ENCODE measurements around the gene XPO6. TPM values are rescaled to one million over a fixed set of nuclear protein-coding genes. Genes with fewer than 3 reads are reported as not detected.
A peak's percentile ranks its signal among the peaks of the same experiment; 100 is the strongest.
"Not testable (repeated sequence)": the region's sequence is repeated elsewhere in the genome, so short reads cannot be mapped to it uniquely, and the experiment has no call there.

Gene XPO6
- total and polyA plus RNA-seq, 5 donors from 2014 or later, result 60.4 to 302 (median 64.9) TPM

DNA sequence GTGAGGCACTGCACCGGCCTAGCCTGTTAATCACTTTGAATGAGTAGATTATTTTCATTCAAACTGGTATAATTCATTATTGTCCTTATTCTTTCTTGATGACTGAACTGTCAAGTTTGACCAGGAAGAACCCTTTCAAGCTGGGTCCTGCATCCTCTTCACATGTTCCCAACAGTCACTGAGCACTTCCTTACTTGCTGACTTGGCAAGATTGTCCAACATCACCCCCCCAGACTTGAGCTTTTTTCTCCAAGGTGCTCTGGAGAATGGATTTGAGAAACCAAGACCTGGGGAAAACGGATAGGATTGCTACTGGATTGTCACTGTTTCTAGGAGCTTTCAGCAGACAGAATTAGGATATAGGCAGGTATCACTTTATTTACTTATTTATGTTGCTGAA lies 93.1 kb downstream of the XPO6 start:
- Histone ChIP-seq H3K4me1 (ENCODE audit: control insufficient read depth, insufficient read depth, low read length, poor library complexity, severe bottlenecking) (no peaks in the 10 kb centered on the region), H3K36me3 (ENCODE audit: control insufficient read depth, insufficient read depth, low read length) (peaks cover 90% of the 10 kb centered on the region), H3K27ac (ENCODE audit: insufficient read depth, low read length, poor library complexity, severe bottlenecking) (no peak overlapping the region), H3K4me3 (ENCODE audit: low read depth, low read length) (no peak overlapping the region), H3K27me3 (ENCODE audit: control insufficient read depth, insufficient read depth, low read length) (no peaks in the 10 kb centered on the region), H3K9me3 (ENCODE audit: control insufficient read depth in 2 of 2, low read length in 2 of 2) (no peaks in the 10 kb centered on the region)
- Mint-ChIP-seq H3K36me3 (peaks cover 53% of the 10 kb centered on the region), H3K4me1 (peaks cover 0 to 14% (median 5%) of the 10 kb centered on the region in 4 donors), H3K27ac (peak overlapping the region in 2 of 3 donors; percentile 34 to 71), H3K4me3 (no peak overlapping the region), H3K27me3 (no peaks in the 10 kb centered on the region), H3K9me3 (no peaks in the 10 kb centered on the region)
- ATAC-seq (ENCODE audit: low read depth in 2 of 2) (no peak), DNase-seq (no peak)

DNA sequence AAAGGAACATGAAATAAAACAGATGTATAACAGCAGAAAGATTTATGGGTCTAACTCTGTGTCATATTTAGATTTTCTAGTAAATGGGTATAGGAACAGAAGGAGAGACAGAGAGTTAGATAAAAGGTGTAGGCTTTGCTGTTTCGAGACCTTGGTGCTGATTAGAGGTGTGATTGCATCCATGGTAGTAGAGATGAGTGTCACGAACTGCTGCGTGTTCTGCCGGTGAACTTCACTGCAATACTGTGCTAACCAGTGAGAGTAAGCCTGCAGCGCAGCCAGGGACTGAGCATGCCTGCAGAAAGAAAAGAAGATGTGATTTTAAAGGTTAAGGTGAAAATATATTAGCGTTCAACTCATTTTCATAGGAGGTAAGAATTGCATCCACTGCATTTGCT lies 94.6 kb downstream of the XPO6 start:
- DNase-seq (no peak), ATAC-seq (ENCODE audit: low read depth in 2 of 2) (no peak)
- H3K4me3 ChIP-seq (ENCODE audit: low read depth, low read length), result no peak overlapping the region
- H3K36me3 ChIP-seq (ENCODE audit: control insufficient read depth, insufficient read depth, low read length), result peaks cover 89% of the 10 kb centered on the region
- H3K9me3 ChIP-seq (ENCODE audit: control insufficient read depth in 2 of 2, low read length in 2 of 2), result no peaks in the 10 kb centered on the region
- no peak overlapping the region for H3K27ac ChIP-seq (ENCODE audit: insufficient read depth, low read length, poor library complexity, severe bottlenecking)
- peaks cover 59% of the 10 kb centered on the region for H3K36me3 Mint-ChIP-seq
- H3K4me1 Mint-ChIP-seq, result peaks cover 0 to 18% (median 2%) of the 10 kb centered on the region in 4 donors
- no peaks in the 10 kb centered on the region for H3K27me3 ChIP-seq (ENCODE audit: control insufficient read depth, insufficient read depth, low read length)
- no peak overlapping the region for H3K4me3 Mint-ChIP-seq
- H3K27me3 Mint-ChIP-seq, result no peaks in the 10 kb centered on the region
- no peaks in the 10 kb centered on the region for H3K4me1 ChIP-seq (ENCODE audit: control insufficient read depth, insufficient read depth, low read length, poor library complexity, severe bottlenecking)
- peak overlapping the region in 1 of 3 donors; percentile 71 for H3K27ac Mint-ChIP-seq
- no peaks in the 10 kb centered on the region for H3K9me3 Mint-ChIP-seq

DNA sequence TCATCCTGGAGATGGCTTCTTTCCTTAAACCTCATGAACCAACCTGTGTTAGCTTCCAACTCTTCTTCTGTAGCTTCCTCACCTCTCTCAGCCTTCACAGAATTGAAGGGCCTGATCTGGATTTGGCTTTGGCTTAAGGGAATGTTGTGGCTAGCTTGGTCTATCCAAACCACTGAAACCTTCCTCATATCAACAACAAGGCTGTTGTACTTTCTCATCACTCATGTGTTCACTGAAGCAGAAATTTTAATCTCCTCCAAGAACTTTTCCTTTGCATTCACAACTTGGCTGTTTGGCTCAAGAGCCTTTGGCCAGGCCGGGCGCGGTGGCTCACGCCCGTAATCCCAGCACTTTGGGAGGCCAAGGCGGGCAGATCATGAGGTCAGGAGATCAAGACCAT lies 95.9 kb downstream of the XPO6 start:
- H3K9me3 Mint-ChIP-seq; H3K4me1 ChIP-seq (ENCODE audit: control insufficient read depth, insufficient read depth, low read length, poor library complexity, severe bottlenecking); H3K27me3 ChIP-seq (ENCODE audit: control insufficient read depth, insufficient read depth, low read length); ATAC-seq (ENCODE audit: low read depth in 2 of 2); H3K9me3 ChIP-seq (ENCODE audit: control insufficient read depth in 2 of 2, low read length in 2 of 2); H3K27me3 Mint-ChIP-seq; DNase-seq; H3K4me3 ChIP-seq (ENCODE audit: low read depth, low read length); H3K27ac ChIP-seq (ENCODE audit: insufficient read depth, low read length, poor library complexity, severe bottlenecking); H3K4me3 Mint-ChIP-seq: not testable (repeated sequence)
- Mint-ChIP-seq H3K36me3 (peaks cover 56% of the 10 kb centered on the region), H3K4me1 (peaks cover 0 to 16% (median 2%) of the 10 kb centered on the region in 4 donors), H3K27ac (peak overlapping the region in 2 of 3 donors; percentile 49 to 69)
- H3K36me3 ChIP-seq (ENCODE audit: control insufficient read depth, insufficient read depth, low read length), result peaks cover 89% of the 10 kb centered on the region

DNA sequence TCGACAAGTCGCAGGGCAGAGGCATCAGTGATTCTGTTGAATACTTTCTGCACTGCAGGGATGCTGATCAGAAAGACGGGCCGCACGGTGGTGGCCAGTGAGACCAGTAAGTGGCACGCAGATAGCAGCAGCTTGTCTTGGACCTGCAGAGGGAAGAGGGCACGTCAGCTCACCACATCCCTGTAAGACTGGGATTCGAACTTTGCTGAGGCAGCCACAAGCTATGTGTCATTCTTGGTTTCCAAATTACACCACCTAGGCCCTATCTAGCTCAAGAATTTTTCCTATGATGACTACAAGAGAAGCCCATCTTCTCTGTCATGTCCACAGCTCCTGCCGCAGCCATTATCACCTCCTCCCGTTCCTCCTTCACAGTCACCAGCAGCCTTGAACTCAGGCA lies 98.9 kb downstream of the XPO6 start:
- ATAC-seq (ENCODE audit: low read depth in 2 of 2) (no peak), DNase-seq (no peak)
- Mint-ChIP-seq H3K9me3 (no peaks in the 10 kb centered on the region), H3K27ac (peak overlapping the region in 2 of 3 donors; percentile 62 to 81), H3K27me3 (no peaks in the 10 kb centered on the region), H3K36me3 (peaks cover 60% of the 10 kb centered on the region), H3K4me3 (no peak overlapping the region), H3K4me1 (peaks cover 0 to 25% (median 10%) of the 10 kb centered on the region in 4 donors)
- Histone ChIP-seq H3K4me3 (ENCODE audit: low read depth, low read length) (no peak overlapping the region), H3K36me3 (ENCODE audit: control insufficient read depth, insufficient read depth, low read length) (peaks cover 92% of the 10 kb centered on the region), H3K27me3 (ENCODE audit: control insufficient read depth, insufficient read depth, low read length) (no peaks in the 10 kb centered on the region), H3K4me1 (ENCODE audit: control insufficient read depth, insufficient read depth, low read length, poor library complexity, severe bottlenecking) (no peaks in the 10 kb centered on the region), H3K27ac (ENCODE audit: insufficient read depth, low read length, poor library complexity, severe bottlenecking) (no peak overlapping the region), H3K9me3 (ENCODE audit: control insufficient read depth in 2 of 2, low read length in 2 of 2) (no peaks in the 10 kb centered on the region)

DNA sequence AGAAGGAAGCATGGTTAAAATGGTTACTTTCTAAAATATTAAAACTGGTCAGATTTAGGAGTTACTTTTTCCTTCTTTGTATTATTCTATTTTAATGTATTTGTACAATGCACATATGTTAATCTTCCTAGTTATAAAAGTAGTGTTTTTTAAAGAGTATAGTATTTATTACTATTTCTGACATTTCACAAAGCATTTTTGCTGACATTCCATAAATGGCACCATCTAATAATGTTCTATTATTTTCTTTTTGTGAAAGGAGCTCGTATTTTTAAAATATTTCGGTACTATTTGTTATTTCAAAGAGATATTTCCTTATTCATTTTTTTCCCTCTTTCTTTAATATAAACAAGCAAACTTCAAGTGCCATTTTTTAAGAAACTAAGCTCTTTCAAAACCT lies 100.8 kb downstream of the XPO6 start:
- H3K27me3 ChIP-seq (ENCODE audit: control insufficient read depth, insufficient read depth, low read length), result no peaks in the 10 kb centered on the region
- H3K27me3 Mint-ChIP-seq, result no peaks in the 10 kb centered on the region
- H3K4me1 Mint-ChIP-seq, result peaks cover 0 to 19% (median 10%) of the 10 kb centered on the region in 4 donors
- ATAC-seq (ENCODE audit: low read depth in 2 of 2) (no peak), DNase-seq (no peak)
- no peak overlapping the region for H3K27ac Mint-ChIP-seq
- H3K9me3 Mint-ChIP-seq, result no peaks in the 10 kb centered on the region
- H3K4me1 ChIP-seq (ENCODE audit: control insufficient read depth, insufficient read depth, low read length, poor library complexity, severe bottlenecking), result no peaks in the 10 kb centered on the region
- no peaks in the 10 kb centered on the region for H3K9me3 ChIP-seq (ENCODE audit: control insufficient read depth in 2 of 2, low read length in 2 of 2)
- H3K4me3 Mint-ChIP-seq, result no peak overlapping the region
- H3K27ac ChIP-seq (ENCODE audit: insufficient read depth, low read length, poor library complexity, severe bottlenecking), result no peak overlapping the region
- no peak overlapping the region for H3K4me3 ChIP-seq (ENCODE audit: low read depth, low read length)
- H3K36me3 ChIP-seq (ENCODE audit: control insufficient read depth, insufficient read depth, low read length), result peaks cover 95% of the 10 kb centered on the region
- peaks cover 60% of the 10 kb centered on the region for H3K36me3 Mint-ChIP-seq

DNA sequence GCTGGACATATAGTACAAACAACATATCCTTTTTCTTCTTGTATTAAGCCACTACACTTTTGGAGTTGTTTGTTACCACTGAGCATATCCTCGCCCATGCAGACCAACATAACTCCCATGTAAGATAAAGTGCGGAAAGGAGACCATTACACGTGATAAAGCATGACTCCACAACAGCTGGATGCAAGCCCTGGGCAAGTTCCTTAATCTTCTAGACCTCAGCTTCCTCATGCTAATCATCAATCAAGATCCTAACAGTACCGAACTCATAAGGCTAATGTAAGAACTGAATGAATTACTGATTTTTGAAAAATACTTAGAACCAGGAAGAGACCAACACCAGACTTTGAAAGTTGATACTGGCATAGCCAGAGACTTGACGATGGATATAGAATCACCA lies 101.3 kb downstream of the XPO6 start:
- Histone ChIP-seq H3K4me3 (ENCODE audit: low read depth, low read length) (no peak overlapping the region), H3K4me1 (ENCODE audit: control insufficient read depth, insufficient read depth, low read length, poor library complexity, severe bottlenecking) (no peaks in the 10 kb centered on the region), H3K36me3 (ENCODE audit: control insufficient read depth, insufficient read depth, low read length) (peaks cover 95% of the 10 kb centered on the region), H3K27me3 (ENCODE audit: control insufficient read depth, insufficient read depth, low read length) (no peaks in the 10 kb centered on the region), H3K27ac (ENCODE audit: insufficient read depth, low read length, poor library complexity, severe bottlenecking) (no peak overlapping the region), H3K9me3 (ENCODE audit: control insufficient read depth in 2 of 2, low read length in 2 of 2) (no peaks in the 10 kb centered on the region)
- Mint-ChIP-seq H3K4me1 (peaks cover 0 to 19% (median 10%) of the 10 kb centered on the region in 4 donors), H3K9me3 (no peaks in the 10 kb centered on the region), H3K27ac (peak overlapping the region in 2 of 3 donors; percentile 27 to 32), H3K27me3 (no peaks in the 10 kb centered on the region), H3K36me3 (peaks cover 60% of the 10 kb centered on the region), H3K4me3 (no peak overlapping the region)
- ATAC-seq (ENCODE audit: low read depth in 2 of 2) (no peak), DNase-seq (no peak)

DNA sequence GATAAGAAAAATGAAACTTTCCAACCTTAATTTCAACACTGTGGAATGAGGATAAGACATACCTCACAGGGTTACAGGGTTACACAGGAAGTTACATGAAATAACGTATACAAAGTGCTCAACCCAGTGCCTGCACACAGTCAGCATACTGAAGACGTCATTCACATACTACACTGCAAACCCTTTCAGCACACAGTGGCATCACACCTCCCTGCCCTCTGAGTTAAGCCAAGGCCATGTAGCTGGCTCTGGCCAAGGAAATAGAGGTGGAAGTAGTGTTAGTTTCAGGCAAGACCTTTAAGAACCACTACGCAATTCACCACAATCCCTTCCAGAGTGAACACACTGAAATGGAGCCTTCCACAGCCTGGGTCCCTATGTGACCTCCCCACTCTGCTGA lies 101.7 kb downstream of the XPO6 start:
- Histone ChIP-seq H3K27ac (ENCODE audit: insufficient read depth, low read length, poor library complexity, severe bottlenecking) (no peak overlapping the region), H3K36me3 (ENCODE audit: control insufficient read depth, insufficient read depth, low read length) (peaks cover 95% of the 10 kb centered on the region), H3K4me3 (ENCODE audit: low read depth, low read length) (no peak overlapping the region), H3K4me1 (ENCODE audit: control insufficient read depth, insufficient read depth, low read length, poor library complexity, severe bottlenecking) (no peaks in the 10 kb centered on the region), H3K27me3 (ENCODE audit: control insufficient read depth, insufficient read depth, low read length) (no peaks in the 10 kb centered on the region), H3K9me3 (ENCODE audit: control insufficient read depth in 2 of 2, low read length in 2 of 2) (no peaks in the 10 kb centered on the region)
- DNase-seq (no peak), ATAC-seq (ENCODE audit: low read depth in 2 of 2) (no peak)
- Mint-ChIP-seq H3K36me3 (peaks cover 61% of the 10 kb centered on the region), H3K27me3 (no peaks in the 10 kb centered on the region), H3K4me3 (no peak overlapping the region), H3K27ac (peak overlapping the region in 2 of 3 donors; percentile 27 to 32), H3K9me3 (no peaks in the 10 kb centered on the region), H3K4me1 (peaks cover 0 to 19% (median 10%) of the 10 kb centered on the region in 4 donors)

DNA sequence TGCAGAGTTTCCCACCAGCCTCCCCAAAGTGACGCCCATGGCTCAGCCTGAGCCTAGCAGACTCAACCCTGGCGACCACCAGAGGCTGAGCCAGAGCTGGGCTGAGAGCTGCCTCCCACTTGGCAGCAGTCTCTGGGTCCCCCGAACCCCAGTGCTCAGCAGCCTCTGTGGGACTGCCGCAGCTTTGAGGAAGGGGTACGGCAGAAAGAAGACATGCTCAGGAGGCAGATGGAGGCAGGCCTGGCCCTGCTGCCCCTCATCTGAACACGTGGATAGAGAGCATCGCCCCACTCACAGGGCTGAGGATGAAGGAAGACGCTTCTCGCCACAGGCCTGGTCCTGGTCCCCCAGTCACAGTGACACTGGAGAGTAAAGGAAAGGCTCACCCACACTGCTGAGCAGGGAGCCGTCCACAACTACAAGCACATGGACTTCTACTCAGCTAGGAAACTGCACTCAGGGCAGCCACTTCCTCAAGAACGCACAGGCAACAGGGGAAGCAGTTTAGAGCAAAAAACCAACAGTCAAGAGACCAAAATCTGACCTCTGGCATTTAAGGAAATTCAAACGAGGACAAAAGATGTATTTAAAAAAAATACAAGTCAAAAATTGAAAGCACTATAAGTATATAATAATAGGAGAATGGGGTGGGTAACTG lies 103.0 kb downstream of the XPO6 start:
- no peaks in the 10 kb centered on the region for H3K4me1 ChIP-seq (ENCODE audit: control insufficient read depth, insufficient read depth, low read length, poor library complexity, severe bottlenecking)
- H3K9me3 ChIP-seq (ENCODE audit: control insufficient read depth in 2 of 2, low read length in 2 of 2), result no peaks in the 10 kb centered on the region
- peaks cover 98% of the 10 kb centered on the region for H3K36me3 ChIP-seq (ENCODE audit: control insufficient read depth, insufficient read depth, low read length)
- no peaks in the 10 kb centered on the region for H3K9me3 Mint-ChIP-seq
- ATAC-seq (ENCODE audit: low read depth in 2 of 2) (no peak), DNase-seq (no peak)
- no peaks in the 10 kb centered on the region for H3K27me3 Mint-ChIP-seq
- H3K27me3 ChIP-seq (ENCODE audit: control insufficient read depth, insufficient read depth, low read length), result no peaks in the 10 kb centered on the region
- H3K27ac Mint-ChIP-seq, result peak overlapping the region in 1 of 3 donors; percentile 45
- no peak overlapping the region for H3K4me3 Mint-ChIP-seq
- no peak overlapping the region for H3K4me3 ChIP-seq (ENCODE audit: low read depth, low read length)
- H3K36me3 Mint-ChIP-seq, result peaks cover 61% of the 10 kb centered on the region
- no peak overlapping the region for H3K27ac ChIP-seq (ENCODE audit: insufficient read depth, low read length, poor library complexity, severe bottlenecking)
- peaks cover 0 to 16% (median 10%) of the 10 kb centered on the region in 4 donors for H3K4me1 Mint-ChIP-seq

All from CD4-positive, CD25-positive, alpha-beta regulatory T cell (primary cell).